ENCODE results near the gene FBXO24.

Gene FBXO24

DNA sequence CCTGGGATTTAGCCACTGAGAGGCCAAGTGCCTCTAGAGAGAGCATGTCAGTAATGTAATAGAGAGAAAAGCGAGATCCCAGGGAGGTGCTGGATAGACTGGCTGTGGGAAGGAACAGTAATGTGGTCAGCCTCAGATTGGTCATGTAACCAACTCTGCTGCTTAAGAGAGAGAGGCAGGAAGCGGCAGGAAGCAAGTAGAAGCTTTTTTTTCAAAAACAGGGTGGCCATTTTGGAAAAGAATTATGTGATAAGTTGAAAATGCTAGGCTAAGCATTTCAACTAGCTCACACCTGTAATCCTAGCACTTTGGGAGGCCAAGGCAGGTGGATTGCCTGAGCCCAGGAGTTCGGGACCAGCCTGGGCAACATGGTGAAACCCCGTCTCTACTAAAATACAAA is 12.3 kb downstream of the FBXO24 start:
- DNase-seq: no peak

DNA sequence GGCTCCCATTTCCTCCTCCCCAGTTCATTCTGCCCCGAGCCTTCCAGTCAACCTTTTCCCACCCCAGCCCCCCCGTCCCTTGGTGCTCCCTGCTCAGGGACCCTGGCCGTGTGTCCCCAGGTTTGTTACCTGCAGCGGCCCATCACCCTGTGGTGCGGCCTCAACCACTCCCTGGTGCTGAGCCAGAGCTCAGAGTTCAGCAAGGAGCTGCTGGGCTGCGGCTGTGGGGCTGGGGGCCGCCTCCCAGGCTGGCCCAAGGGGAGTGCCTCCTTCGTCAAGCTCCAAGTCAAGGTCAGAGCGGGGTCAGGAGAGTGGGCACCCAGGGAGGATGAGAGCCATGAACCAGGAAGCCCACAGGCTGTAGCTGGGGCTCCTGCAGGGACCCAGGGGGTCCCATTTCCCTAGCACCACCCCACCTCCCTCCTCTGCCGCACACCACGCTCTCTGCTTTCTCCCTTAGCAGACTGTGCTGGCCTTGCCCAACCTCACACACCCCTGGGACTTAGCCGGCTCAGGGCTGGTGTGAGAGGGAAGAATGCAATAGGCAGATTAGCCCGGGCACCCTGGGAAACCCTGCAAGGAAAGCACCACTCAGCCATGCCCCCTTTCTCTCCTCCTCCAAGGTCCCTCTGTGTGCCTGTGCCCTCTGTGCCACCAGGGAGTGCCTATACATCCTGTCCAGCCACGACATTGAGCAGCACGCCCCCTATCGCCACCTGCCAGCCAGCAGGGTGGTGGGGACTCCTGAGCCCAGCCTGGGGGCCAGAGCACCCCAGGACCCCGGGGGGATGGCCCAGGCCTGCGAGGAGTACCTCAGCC is 14.0 kb downstream of the FBXO24 start:
- DNase-seq: no peak

DNA sequence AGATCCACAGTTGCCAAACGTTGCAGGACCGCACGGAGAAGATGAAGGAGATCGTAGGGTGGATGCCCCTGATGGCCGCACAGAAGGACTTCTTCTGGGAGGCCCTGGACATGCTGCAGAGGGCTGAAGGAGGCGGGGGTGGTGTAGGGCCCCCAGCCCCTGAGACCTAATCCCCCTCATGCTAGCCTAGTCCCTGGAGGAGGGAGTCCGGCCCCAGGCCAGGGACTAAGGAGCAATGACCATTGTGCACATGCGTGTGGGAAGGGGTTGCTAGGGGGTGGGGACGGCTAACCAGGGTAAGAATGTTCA is 14.6 kb downstream of the FBXO24 start:
- no peak for DNase-seq

DNA sequence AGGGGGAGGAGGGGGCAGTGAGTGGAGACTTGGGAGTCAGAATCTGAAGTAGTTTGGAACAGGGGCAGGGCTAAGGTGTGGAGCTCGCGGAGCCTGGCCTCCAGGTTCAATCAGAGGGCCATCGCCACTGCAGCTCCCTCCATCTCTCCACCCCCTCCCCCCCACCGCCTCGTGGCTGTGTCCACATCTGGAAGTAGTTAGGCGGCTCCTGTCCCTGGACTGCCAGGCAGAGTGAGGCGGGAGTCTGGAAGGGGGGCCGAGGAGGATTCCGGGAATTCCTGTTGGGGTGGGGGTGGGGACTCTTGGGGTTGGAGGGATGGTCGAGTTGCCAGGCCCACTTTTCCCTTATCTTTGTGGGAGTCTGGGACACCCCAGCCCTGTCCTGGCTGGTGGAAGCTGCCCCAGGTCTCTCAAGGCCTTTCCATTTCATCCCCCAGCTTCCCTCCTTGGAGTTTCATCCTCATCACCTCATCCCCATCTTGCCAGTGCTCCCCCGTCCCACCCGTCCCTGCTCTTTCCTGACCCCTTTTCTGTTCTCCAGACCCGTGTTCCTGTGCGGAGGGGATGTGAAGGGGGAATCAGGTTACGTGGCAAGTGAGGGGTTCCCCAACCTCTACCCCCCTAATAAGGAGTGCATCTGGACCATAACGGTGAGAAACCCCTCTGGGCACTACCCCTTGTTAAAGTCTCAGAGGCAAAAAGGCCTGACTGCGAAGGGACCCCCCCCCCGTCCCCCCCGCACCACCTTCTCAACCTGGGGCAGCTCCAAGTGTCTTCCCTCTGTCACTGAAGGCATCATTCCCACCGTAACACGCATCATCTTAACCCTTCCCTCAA is 17.0 kb downstream of the FBXO24 start:
- peak; percentile 86 for DNase-seq

DNA sequence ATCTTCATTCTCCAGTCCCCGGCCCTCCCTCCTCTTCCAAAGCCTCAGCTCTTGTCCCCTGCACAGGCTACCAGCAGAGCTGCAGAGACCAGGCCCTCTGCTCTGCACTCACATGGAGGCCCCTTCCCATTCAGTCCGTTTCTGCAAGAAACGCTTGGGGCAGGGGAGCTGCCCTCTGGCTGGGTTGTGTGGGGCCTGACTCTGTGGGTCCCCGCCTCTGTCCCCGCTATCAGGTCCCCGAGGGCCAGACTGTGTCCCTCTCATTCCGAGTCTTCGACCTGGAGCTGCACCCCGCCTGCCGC is 17.5 kb downstream of the FBXO24 start:
- peak; percentile 82 for DNase-seq

DNA sequence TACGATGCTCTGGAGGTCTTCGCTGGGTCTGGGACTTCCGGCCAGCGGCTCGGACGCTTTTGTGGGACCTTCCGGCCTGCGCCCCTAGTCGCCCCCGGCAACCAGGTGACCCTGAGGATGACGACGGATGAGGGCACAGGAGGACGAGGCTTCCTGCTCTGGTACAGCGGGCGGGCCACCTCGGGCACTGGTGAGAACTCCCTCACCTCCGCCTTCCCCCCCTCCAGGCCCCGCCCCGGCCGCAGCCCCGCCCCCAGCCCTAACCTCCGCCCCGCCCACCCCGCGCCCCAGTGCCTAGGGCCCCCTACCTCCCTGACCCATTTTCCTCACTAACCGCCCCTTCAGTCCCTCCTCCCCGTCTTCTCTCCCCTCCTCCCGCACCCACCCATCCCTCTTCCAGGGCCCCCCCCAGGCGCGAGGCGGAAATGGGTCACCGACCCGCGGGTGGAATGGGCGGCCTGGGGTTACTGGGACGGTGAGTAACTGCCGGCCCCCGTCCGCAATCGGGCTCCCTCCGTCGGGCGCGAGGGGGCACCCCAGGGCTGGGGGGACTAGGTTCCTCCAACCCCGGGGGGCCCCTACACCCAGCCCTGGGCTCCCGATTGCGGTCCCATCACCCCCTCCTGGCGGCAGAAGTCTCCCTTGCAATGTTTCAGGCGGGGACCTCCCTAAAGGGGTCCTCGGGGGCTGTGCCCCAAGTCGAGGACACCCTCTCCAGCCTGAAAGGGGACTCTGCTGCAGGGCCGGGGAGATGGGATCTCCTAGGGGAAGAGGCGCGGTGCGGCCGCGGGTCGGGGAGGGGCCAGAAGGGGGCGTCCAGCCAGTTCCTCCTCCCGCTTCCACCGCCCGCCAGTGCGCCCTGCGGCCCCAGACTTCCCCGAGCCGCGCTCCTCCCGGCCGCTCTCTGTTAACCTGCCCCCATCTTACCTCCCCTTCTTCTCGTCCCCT is 18.2 kb downstream of the FBXO24 start:
- DNase-seq: peak; percentile 88

DNA sequence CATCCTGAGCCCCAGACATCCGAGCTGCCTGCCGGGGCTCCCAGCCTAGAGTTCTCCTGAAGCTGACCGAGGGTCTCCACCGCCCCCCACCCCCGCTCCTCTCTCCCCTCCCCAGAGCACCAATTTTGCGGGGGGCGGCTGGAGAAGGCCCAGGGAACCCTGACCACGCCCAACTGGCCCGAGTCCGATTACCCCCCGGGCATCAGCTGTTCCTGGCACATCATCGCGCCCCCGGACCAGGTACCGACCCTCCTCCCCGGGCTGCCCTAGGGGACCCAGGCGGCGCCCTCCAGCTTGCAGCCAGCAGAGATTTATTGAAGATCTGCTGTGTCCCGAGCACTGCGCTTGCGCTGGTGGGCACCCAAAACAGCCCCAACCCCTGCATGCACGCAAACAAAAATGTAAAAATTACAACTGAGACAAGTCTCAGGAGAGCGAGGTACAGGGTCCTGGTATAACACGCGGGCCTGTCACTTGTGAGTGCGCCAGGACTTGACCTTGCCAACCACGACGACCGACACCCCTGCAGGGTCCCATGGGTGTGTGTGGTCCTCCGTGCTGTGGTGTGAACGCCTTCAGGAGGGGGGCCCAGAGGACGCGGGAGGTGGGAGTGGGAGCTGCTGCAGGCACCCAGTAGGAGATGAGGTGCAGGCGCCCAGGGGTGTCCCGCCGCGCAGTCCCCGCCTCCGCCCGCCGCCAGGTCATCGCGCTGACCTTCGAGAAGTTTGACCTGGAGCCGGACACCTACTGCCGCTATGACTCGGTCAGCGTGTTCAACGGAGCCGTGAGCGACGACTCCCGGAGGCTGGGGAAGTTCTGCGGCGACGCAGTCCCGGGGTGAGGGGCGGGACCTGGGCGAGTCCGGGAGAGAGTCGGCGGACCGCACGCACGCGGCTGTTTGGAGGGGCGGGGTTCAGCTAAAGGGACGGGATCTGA is 19.1 kb downstream of the FBXO24 start:
- DNase-seq: peak; percentile 62

DNA sequence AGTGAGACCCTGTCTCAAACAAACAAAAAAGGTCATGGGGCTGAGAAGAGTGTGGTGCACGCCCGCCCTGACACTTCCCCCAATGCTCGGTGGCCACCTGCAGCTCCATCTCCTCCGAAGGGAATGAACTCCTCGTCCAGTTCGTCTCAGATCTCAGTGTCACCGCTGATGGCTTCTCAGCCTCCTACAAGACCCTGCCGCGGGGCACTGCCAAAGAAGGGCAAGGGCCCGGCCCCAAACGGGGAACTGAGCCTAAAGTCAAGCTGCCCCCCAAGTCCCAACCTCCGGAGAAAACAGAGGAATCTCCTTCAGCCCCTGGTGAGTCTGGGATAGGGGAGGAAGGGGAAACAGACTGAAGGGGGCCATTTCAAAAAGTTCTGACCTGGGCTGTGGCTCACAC is 20.2 kb downstream of the FBXO24 start:
- DNase-seq: no peak

DNA sequence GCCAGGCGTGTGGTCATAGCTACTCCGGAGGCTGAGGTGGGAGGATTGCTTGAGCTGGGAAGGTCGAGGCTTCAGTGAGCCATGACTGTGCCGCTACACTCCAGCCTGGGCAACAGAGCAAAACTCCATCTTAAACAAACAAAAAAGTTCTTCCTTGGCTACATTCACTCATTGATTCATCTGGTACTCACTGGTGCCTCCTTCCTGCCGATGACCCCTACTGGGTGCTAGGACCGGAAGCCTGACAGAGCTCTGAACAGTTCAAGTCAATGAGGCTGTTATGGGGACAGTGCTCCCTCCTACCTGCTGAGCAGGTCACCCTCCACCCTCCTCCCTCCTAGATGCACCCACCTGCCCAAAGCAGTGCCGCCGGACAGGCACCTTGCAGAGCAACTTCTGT is 21.0 kb downstream of the FBXO24 start:
- DNase-seq: no peak

DNA sequence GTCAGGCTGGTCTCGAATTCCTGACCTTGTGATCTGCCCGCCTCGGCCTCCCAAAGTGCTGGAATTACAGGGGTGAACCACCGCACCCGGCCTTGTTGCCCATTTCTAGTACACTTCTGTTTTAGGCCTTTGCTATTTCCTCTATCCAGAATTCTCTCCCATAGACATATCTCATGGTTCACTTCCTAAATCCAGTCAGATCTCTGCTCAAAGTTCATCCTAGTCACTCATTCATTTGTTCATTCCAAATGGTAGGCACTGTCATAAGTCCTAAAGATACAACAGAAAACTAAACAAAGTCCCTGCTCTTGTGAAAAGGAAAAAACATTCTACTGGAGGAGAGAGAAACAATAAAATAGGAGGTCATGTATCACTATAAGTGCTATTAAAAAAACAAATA is 23.8 kb downstream of the FBXO24 start:
- DNase-seq: no peak

DNA sequence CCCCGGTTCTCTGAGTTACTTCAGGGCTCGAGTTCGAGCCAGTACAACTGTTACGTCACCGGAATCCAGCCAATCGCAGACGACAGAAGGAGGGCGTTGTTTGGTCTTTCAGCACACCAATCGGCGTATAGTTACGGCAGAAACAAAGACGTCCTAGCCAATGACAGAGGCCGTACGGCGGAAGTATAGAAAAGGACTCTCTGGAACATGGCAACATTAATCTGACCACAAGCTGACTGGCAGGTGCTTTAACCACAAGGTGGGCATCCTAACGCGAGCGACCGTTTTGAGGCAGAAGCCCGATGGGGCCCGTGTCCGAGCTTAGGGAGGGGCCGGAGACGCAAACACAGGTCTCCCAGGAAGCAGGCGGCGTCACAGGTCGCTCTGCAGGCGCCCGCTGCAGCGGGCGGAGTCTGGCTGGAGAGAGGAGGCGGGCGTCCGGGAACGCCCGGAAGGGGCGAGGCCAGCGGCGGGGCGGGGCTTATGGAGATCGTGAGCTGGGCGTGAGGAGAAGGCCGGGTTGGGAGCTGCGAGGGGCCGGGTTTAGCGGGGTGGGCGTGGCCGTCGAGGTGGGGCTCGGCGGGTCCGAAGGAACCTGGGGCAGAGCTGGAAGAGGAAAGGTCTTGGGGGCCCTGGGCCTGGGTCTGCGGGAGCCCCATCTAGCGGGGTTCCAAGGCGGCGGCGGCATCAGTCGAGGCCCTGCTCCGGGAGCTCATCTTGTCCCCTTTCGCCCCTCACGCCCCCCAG is 26.0 kb downstream of the FBXO24 start, which contains the start of gene MOSPD3:
TSS of gene MOSPD3 (plus strand) at position 558 of the 747 bp plus-strand sequence. CDS start 252 bp downstream, outside the sequence.
- DNase-seq: peak; percentile 100

DNA sequence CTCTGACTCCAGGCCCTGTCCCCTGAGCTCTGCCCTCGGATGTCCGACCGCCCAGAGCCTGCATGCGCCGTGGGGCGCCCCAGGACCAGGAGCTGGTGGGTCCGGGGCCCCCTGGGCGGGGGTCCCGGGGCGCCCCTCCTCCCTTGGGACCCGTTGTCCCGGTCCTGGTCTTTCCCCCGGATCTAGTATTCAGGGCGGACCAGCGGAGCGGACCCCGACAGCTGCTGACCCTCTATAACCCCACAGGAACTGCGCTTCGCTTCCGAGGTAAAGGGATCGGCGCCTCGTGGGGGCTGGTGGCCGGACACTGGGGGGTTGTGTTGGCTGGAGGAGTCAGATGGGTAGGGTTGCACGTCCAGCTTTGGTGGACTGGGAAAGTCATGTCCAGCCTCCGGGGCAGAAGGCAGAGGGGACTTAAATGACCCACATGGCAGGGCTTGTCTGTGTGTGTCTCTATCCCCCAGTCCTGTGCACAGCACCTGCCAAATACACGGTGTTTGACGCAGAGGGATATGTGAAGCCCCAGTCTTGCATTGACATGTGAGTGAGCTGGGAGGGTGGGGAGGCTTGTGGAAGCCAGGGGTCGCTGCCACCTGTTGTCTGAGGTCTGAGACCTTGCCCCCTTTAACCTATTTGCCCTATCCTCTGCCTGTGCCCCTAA is 26.7 kb downstream of the FBXO24 start:
- DNase-seq: no peak

DNA sequence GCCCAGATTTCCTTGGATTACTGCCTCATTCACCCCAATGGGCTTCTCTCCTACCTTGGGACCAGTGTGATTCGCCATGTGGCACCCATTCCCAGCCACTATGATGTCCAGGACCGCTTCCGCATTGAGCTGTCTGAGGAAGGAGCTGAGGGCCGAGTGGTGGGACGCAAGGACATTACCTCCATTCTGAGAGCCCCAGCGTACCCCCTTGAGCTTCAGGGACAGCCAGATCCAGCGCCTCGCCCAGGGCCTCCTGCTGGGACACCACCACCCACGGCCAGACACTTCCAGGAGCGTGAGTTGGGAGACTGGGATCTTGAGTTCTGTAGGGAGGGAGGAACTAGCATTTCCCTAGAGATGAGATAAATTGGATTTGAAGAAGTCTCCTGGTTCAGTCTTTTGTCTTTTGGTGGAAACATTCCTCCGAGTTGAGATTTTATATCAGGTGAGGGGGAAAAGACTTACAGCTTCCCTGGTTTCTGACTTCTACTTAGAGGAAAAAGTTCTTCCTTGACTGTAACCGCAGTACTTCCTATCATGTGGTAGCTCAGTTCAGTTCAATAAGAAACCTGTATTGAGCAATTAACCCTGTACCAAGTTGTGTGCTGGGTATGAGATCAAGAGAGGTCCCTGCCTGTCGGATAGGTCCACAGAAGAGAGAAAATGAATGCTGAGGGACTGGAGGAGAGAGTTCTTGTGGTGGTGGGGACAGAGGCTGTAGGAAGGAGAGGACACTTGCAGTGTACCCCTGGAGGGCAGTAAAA is 27.5 kb downstream of the FBXO24 start:
- no peak for DNase-seq

DNA sequence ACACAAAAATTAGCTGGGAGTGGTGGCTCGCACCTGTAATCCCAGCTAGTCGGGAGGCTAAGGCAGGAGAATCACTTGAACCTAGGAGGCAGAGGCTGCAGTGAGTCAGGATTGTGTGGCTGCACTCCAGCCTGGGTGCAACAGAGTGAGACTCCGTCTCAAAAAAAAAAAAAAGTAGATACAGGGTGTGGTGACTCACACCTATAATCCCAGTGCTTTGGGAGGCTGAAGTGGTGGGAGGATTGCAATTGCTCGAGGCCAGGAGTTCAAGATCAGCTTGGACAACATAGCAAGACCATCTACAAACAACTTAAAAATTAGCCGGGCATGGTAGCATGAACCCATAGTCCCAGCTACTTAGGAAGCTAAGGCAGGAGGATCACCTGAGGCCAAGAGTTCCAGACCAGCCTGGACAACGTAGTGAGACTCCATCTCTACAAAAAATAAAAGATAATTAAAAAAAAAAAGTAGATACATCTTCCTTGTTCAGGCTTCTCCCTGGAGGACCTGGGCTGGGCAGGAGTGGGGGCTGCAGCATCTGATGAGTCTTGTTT is 28.3 kb downstream of the FBXO24 start:
- DNase-seq: no peak

DNA sequence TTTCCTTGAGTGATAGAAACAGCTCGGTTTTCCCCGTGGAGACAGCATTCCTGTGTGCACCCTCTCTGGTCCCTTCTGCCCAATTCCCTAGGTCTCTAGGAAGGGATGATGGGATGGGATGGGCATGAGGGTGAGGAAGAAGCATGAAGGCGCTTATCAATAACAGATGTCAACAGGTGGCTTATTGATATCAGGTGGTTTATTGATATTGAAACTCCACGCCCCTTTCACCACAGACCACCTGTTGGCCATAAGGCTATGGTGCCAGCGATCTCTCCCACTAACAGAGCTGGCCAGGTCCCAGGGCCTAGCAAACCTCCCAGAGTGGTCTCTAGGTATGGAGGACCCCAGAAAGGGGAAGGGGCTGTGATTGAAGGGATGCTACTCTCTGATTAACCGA is 34.1 kb downstream of the FBXO24 start:
- DNase-seq: no peak

DNA sequence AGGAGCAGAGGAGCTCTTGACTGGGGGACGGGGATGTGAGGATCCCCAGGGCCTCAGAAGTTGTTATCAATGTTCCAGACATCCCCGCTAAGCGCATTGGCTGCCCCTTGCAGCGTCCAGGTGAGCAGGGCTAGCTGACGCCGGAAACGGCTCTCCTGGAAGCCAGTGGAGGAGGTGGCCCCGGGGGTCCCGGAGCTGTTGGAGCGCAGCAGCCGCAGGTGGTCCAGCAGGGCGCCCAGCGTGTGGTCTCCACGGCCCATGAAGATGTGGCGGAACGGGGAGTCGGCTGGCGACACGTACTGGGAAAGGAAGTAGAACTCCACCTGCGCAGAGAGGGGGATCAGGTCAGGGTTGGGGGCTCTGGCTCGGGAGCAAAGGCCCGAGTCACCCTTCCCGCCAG is 34.7 kb downstream of the FBXO24 start:
- DNase-seq: no peak

DNA sequence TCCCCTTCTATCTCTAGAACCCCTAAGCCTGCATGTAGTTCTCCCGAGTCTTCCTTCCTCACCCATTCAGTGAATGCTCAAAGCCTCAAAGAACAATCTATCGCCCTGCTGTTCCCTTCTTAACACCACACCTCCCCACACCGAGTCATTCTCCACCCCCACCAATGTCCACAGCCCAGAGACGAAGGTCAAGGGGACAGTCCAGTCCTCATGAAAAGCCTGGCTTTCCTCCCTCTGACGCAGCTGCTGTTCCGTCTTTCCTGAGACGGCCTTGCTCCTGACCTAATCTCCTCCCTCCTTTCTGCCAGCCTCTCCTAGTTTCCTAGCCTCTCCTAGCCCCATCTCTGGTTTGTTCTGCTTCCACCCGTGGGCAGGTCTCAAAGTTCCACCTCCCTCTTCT is 35.4 kb downstream of the FBXO24 start:
- DNase-seq: no peak

DNA sequence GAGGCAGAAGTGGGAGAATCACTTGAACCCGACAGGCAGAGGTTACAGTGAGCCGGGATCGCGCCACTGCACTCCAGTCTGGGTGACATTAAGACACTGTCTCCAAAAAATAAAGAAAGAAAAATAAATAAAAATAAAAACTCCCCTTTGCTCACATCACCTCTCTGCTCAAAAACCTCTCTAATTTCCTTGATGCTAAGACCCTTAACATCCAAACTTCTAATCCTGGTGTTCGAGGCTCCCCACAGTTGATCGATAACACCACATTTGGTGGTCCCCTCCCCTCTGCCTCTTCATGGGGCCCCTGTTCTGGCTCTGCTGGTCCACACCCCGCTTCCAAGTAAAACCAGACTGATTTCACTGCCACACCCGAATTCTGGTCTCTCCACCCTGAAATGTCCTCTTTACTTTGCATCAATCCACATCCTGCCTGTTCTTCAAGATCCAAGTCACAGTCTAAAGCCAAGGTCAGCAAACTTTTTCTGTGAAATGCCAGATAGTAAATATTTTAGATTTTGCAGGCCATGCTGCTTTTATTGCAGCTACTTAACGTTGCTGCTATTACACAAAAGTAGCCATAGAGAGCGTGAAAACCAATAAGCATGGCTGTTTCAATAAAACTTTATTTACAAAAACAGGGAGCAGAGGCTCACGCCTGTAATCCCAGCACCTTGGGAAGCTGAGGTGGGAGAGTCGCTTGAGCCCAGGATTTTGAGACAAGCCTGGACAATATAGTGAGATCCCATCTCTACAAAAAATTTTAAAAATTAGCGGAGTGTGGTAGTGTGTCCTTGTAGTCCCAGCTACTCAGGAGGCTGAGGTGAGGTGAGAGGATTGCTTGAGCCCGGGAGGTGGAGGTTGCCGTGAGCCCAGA is 38.1 kb downstream of the FBXO24 start:
- DNase-seq: no peak

DNA sequence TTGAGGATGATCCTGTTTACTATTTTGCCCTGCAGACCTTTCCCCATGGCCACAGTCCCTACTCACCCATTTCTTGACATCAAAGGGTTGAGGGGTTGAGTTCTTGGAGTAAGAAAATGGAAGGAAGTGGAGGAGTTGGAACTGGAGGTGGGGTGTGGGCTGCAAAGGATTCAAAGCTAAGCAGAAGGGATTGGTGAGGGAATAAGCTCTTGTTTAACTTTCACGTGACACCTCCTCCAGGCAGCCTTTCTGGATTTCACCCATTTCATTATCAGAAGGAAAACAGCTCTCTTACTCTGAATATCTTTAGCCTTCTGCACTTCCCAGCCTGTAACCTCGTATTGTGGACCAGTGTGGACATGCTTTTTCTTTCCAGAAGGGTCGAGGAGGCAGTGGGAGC is 39.9 kb downstream of the FBXO24 start:
- DNase-seq: no peak

All from eye (tissue), 1 donor.